ENCODE results near the gene PNRC2. TPM values are rescaled to one million over a fixed set of nuclear protein-coding genes. Genes with fewer than 3 reads are reported as not detected.
A peak's percentile ranks its signal among the peaks of the same experiment; 100 is the strongest.

Gene PNRC2
- total and polyA plus RNA-seq, 4 experiments from 2014 or later = 127 to 160 (median 148) TPM

- intact Hi-C loops (cut with micrococcal nuclease) = no loop called here
- Mint-ChIP-seq H3K27me3 (no peaks in the 10 kb centered on the region), H3K4me1 (peaks cover 32 to 79% (median 50%) of the 10 kb centered on the region in 4 donors), H3K36me3 (peaks cover 23 to 80% of the 10 kb centered on the region in 2 donors), H3K9me3 (peaks cover 0 to 3% (median 0%) of the 10 kb centered on the region in 8 donors), H3K27ac (peak overlapping the region; percentile 37 to 89 (median 63)), H3K4me3 (peak overlapping the region in 3 of 8 donors; percentile 13 to 52 (median 31))
- H3K27me3 ChIP-seq (ENCODE audit: insufficient read depth, low read length) = no peaks in the 10 kb centered on the region
- peaks cover 41% of the 10 kb centered on the region for H3K4me1 ChIP-seq (ENCODE audit: insufficient read depth, low read length)
- ChIA-PET POLR2A (ENCODE audit: partially characterized antibody) (interaction anchor here (1.1 to 3.2 kb wide), 4 partner anchors 9 to 16 kb away, joined by 3 to 27 read pairs (median 4); partner anchors contain the start of gene SRSF10), CTCF (ENCODE audit: partially characterized antibody) (interaction anchor here (1.2 kb wide), 1 partner anchor 193 kb away, joined by 3 read pairs; no protein-coding TSS in a partner anchor)
- peak overlapping the region; percentile 18 for H3K27ac ChIP-seq (ENCODE audit: low read depth, low read length)
- DNase-seq = no peak
- H3K9me3 ChIP-seq (ENCODE audit: control insufficient read depth in 1 of 2, low read length in 2 of 2) = no peaks in the 10 kb centered on the region
- no peak overlapping the region for H3K4me3 ChIP-seq (ENCODE audit: low read length in 2 of 2)
- H3K36me3 ChIP-seq (ENCODE audit: insufficient read depth, low read length) = peaks cover 19% of the 10 kb centered on the region
Observed at GRCh38 chr1:23964235-23964668, 4.6 kb downstream of the PNRC2 start.

GRCh38 chr1:23964790-23965740 is 5.4 kb downstream of the PNRC2 start:
- Mint-ChIP-seq H3K27me3 (no peaks in the 10 kb centered on the region), H3K27ac (peak overlapping the region; percentile 52 to 89 (median 69)), H3K4me3 (peak overlapping the region in 1 of 8 donors; percentile 52), H3K4me1 (peaks cover 32 to 73% (median 50%) of the 10 kb centered on the region in 4 donors), H3K36me3 (peaks cover 25 to 81% of the 10 kb centered on the region in 2 donors), H3K9me3 (no peaks in the 10 kb centered on the region)
- Histone ChIP-seq H3K4me1 (ENCODE audit: insufficient read depth, low read length) (peaks cover 41% of the 10 kb centered on the region), H3K27ac (ENCODE audit: low read depth, low read length) (peak overlapping the region; percentile 17), H3K4me3 (ENCODE audit: low read length in 2 of 2) (no peak overlapping the region), H3K9me3 (ENCODE audit: control insufficient read depth in 1 of 2, low read length in 2 of 2) (no peaks in the 10 kb centered on the region), H3K27me3 (ENCODE audit: insufficient read depth, low read length) (no peaks in the 10 kb centered on the region), H3K36me3 (ENCODE audit: insufficient read depth, low read length) (peaks cover 23% of the 10 kb centered on the region)
- POLR2A ChIA-PET (ENCODE audit: partially characterized antibody) = interaction anchor here (1.2 to 3.2 kb wide), 3 partner anchors 9 to 15 kb away, joined by 3 to 27 read pairs (median 5); partner anchors contain the start of gene SRSF10
- CTCF ChIA-PET (ENCODE audit: partially characterized antibody) = interaction anchor here (1.2 kb wide), 1 partner anchor 193 kb away, joined by 3 read pairs; no protein-coding TSS in a partner anchor
- DNase-seq = no peak
- intact Hi-C loops (cut with micrococcal nuclease) = no loop called here

- peaks cover 32% of the 10 kb centered on the region for H3K36me3 ChIP-seq (ENCODE audit: insufficient read depth, low read length)
- POLR2A ChIA-PET (ENCODE audit: partially characterized antibody) = interaction anchor here (1.1 to 2.7 kb wide), 3 partner anchors 8 to 18 kb away, joined by 3 to 18 read pairs (median 12); partner anchors contain the start of gene PNRC2
Observed at GRCh38 chr1:23966973-23967493, 7.4 kb downstream of the PNRC2 start.

GRCh38 chr1:23967871-23968270 is 8.2 kb downstream of the PNRC2 start:
- no peaks in the 10 kb centered on the region for H3K27me3 ChIP-seq (ENCODE audit: insufficient read depth, low read length)
- no peaks in the 10 kb centered on the region for H3K27me3 Mint-ChIP-seq
- H3K4me1 Mint-ChIP-seq = peaks cover 23 to 48% (median 34%) of the 10 kb centered on the region in 4 donors
- H3K36me3 Mint-ChIP-seq = peaks cover 28 to 70% of the 10 kb centered on the region in 2 donors
- no peak overlapping the region for H3K4me3 ChIP-seq (ENCODE audit: low read length in 2 of 2)
- peaks cover 32% of the 10 kb centered on the region for H3K36me3 ChIP-seq (ENCODE audit: insufficient read depth, low read length)
- ChIA-PET POLR2A (ENCODE audit: partially characterized antibody) (interaction anchor here (1.3 to 2.7 kb wide), 3 partner anchors 8 to 12 kb away, joined by 6 to 18 read pairs (median 12); partner anchors contain the start of genes PNRC2 and SRSF10), CTCF (ENCODE audit: partially characterized antibody) (interaction anchor here (0.6 kb wide), 1 partner anchor 729 kb away, joined by 3 read pairs; no protein-coding TSS in a partner anchor)
- no peak for DNase-seq
- H3K27ac ChIP-seq (ENCODE audit: low read depth, low read length) = no peak overlapping the region
- H3K9me3 Mint-ChIP-seq = no peaks in the 10 kb centered on the region
- H3K9me3 ChIP-seq (ENCODE audit: control insufficient read depth in 1 of 2, low read length in 2 of 2) = no peaks in the 10 kb centered on the region
- intact Hi-C loops (cut with micrococcal nuclease) = no loop called here
- no peak overlapping the region for H3K4me3 Mint-ChIP-seq
- H3K4me1 ChIP-seq (ENCODE audit: insufficient read depth, low read length) = peaks cover 25% of the 10 kb centered on the region
- peak overlapping the region in 6 of 7 donors; percentile 6 to 86 (median 30) for H3K27ac Mint-ChIP-seq

More at GRCh38 chr1:23966973-23967493, 7.4 kb downstream of the PNRC2 start:
- Mint-ChIP-seq H3K4me3 (no peak overlapping the region), H3K4me1 (peaks cover 25 to 55% (median 39%) of the 10 kb centered on the region in 4 donors), H3K36me3 (peaks cover 28 to 73% of the 10 kb centered on the region in 2 donors), H3K27ac (peak overlapping the region in 5 of 7 donors; percentile 10 to 86 (median 58)), H3K9me3 (no peaks in the 10 kb centered on the region), H3K27me3 (no peaks in the 10 kb centered on the region)
- no peaks in the 10 kb centered on the region for H3K9me3 ChIP-seq (ENCODE audit: control insufficient read depth in 1 of 2, low read length in 2 of 2)
- intact Hi-C loops (cut with micrococcal nuclease) = no loop called here
- H3K27ac ChIP-seq (ENCODE audit: low read depth, low read length) = no peak overlapping the region
- peaks cover 27% of the 10 kb centered on the region for H3K4me1 ChIP-seq (ENCODE audit: insufficient read depth, low read length)
- H3K4me3 ChIP-seq (ENCODE audit: low read length in 2 of 2) = no peak overlapping the region
- no peak for DNase-seq
- CTCF ChIA-PET (ENCODE audit: partially characterized antibody) = no interaction called here
- H3K27me3 ChIP-seq (ENCODE audit: insufficient read depth, low read length) = no peaks in the 10 kb centered on the region

- intact Hi-C loops (cut with micrococcal nuclease) = no loop called here
- peak overlapping the region; percentile 70 to 94 (median 86) for H3K27ac Mint-ChIP-seq
- Histone ChIP-seq H3K27me3 (ENCODE audit: insufficient read depth, low read length) (no peaks in the 10 kb centered on the region), H3K36me3 (ENCODE audit: insufficient read depth, low read length) (no peaks in the 10 kb centered on the region), H3K27ac (ENCODE audit: low read depth, low read length) (peak overlapping the region; percentile 25), H3K4me1 (ENCODE audit: insufficient read depth, low read length) (peaks cover 61% of the 10 kb centered on the region), H3K4me3 (ENCODE audit: low read length in 2 of 2) (no peak overlapping the region), H3K9me3 (ENCODE audit: control insufficient read depth in 1 of 2, low read length in 2 of 2) (no peaks in the 10 kb centered on the region)
- peaks cover 42 to 72% (median 57%) of the 10 kb centered on the region in 4 donors for H3K4me1 Mint-ChIP-seq
- H3K36me3 Mint-ChIP-seq = peaks cover 8 to 52% of the 10 kb centered on the region in 2 donors
- H3K27me3 Mint-ChIP-seq = no peaks in the 10 kb centered on the region
- H3K4me3 Mint-ChIP-seq = peak overlapping the region; percentile 61 to 98 (median 74)
- H3K9me3 Mint-ChIP-seq = peaks cover 0 to 6% (median 0%) of the 10 kb centered on the region in 8 donors
- ChIA-PET POLR2A (ENCODE audit: partially characterized antibody) (interaction anchor here (1.7 to 4.8 kb wide), 4 partner anchors 9 to 17 kb away, joined by 5 to 80 read pairs (median 16); partner anchors contain the start of gene PNRC2), CTCF (ENCODE audit: partially characterized antibody) (no interaction called here)
- no peak for DNase-seq
Observed at GRCh38 chr1:23977187-23977853, 17.7 kb downstream of the PNRC2 start.

- H3K27me3 Mint-ChIP-seq = no peaks in the 10 kb centered on the region
- H3K27ac Mint-ChIP-seq = peak overlapping the region; percentile 25 to 97 (median 90)
- H3K4me3 Mint-ChIP-seq = peak overlapping the region; percentile 88 to 98 (median 94)
- Histone ChIP-seq H3K36me3 (ENCODE audit: insufficient read depth, low read length) (no peaks in the 10 kb centered on the region), H3K27ac (ENCODE audit: low read depth, low read length) (peak overlapping the region; percentile 93), H3K27me3 (ENCODE audit: insufficient read depth, low read length) (no peaks in the 10 kb centered on the region), H3K4me3 (ENCODE audit: low read length in 2 of 2) (no peak overlapping the region), H3K4me1 (ENCODE audit: insufficient read depth, low read length) (peaks cover 61% of the 10 kb centered on the region), H3K9me3 (ENCODE audit: control insufficient read depth in 1 of 2, low read length in 2 of 2) (no peaks in the 10 kb centered on the region)
- H3K36me3 Mint-ChIP-seq = peaks cover 8 to 50% of the 10 kb centered on the region in 2 donors
- ChIA-PET CTCF (ENCODE audit: partially characterized antibody) (no interaction called here), POLR2A (ENCODE audit: partially characterized antibody) (interaction anchor here (1.7 to 4.8 kb wide), 3 partner anchors 9 to 18 kb away, joined by 5 to 80 read pairs (median 12); partner anchors contain the start of gene PNRC2)
- intact Hi-C loops (cut with micrococcal nuclease) = no loop called here
- DNase-seq = no peak
- H3K4me1 Mint-ChIP-seq = peaks cover 42 to 72% (median 57%) of the 10 kb centered on the region in 4 donors
- peaks cover 0 to 6% (median 0%) of the 10 kb centered on the region in 8 donors for H3K9me3 Mint-ChIP-seq
Observed at GRCh38 chr1:23977854-23978191, 18.2 kb downstream of the PNRC2 start.

Data from CD4-positive, alpha-beta memory T cell (primary cell).